WI38 (cell line): ENCODE results near the gene XYLT2.

ENCODE experiments used
- H3K4me3 ChIP-seq: 2 replicates; pipeline ENCODE4 v1.5.1; 2011; ENCODE audit warnings: low read depth, mild to moderate bottlenecking, control low read depth, low read length
- TF ChIP-seq, protein P1 (sequence below): IDR thresholded peaks from 2 replicates; pipeline ENCODE4 v1.5.1; 2012; ENCODE audit warnings: low read depth, mild to moderate bottlenecking, control low read depth, low read length

Gene XYLT2

GRCh38 chr17:50322271-50322670 is 23.7 kb upstream of the XYLT2 start:
- TF ChIP-seq, protein P1, sequence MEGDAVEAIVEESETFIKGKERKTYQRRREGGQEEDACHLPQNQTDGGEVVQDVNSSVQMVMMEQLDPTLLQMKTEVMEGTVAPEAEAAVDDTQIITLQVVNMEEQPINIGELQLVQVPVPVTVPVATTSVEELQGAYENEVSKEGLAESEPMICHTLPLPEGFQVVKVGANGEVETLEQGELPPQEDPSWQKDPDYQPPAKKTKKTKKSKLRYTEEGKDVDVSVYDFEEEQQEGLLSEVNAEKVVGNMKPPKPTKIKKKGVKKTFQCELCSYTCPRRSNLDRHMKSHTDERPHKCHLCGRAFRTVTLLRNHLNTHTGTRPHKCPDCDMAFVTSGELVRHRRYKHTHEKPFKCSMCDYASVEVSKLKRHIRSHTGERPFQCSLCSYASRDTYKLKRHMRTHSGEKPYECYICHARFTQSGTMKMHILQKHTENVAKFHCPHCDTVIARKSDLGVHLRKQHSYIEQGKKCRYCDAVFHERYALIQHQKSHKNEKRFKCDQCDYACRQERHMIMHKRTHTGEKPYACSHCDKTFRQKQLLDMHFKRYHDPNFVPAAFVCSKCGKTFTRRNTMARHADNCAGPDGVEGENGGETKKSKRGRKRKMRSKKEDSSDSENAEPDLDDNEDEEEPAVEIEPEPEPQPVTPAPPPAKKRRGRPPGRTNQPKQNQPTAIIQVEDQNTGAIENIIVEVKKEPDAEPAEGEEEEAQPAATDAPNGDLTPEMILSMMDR: no peak
- H3K4me3 ChIP-seq: no peak overlapping the region

DNA sequence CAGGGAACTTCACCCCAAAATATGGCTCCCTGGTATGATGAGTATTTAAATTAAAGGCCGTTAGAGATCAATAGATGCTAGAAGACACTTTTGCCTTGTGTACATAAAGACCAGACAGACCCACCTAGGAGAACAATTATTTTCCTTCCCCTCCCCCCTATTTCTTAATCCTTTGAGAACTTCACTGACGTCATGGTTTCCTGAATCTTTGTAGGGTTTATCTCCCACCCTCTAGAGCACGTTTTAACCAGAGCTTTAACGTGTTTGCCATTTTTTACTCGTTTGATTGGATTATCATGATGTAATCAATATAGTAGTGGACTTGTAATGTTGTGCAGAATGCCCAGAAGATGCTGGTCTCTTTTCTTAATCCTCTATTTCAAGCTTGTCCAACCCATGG is 22.9 kb upstream of the XYLT2 start:
- TF ChIP-seq, protein P1: no peak
- H3K4me3 ChIP-seq: no peak overlapping the region

DNA sequence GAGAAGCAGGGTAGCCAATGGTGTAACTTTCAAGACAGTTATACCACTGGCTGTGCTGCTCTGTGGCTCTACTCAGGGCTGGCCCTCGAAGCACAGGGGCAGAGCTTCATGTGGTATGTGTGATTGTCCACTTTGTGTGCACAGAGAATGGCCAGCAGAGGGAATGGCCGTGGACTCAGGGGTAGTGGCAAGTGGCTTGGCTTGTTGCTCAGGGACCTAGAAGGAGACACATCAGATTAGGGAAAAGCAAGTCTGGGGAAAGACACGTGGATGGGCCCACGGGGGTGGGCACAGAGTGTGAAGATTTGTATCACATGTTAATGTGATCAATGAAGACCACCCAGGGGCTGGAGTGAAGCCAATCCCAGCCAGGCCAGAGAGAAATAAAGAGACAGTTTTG is 20.0 kb upstream of the XYLT2 start:
- TF ChIP-seq, protein P1: no peak
- H3K4me3 ChIP-seq: no peak overlapping the region

- TF ChIP-seq, protein P1: no peak
- H3K4me3 ChIP-seq: no peak overlapping the region
Measured at GRCh38 chr17:50326831-50327364, 19.0 kb upstream of the XYLT2 start.

DNA sequence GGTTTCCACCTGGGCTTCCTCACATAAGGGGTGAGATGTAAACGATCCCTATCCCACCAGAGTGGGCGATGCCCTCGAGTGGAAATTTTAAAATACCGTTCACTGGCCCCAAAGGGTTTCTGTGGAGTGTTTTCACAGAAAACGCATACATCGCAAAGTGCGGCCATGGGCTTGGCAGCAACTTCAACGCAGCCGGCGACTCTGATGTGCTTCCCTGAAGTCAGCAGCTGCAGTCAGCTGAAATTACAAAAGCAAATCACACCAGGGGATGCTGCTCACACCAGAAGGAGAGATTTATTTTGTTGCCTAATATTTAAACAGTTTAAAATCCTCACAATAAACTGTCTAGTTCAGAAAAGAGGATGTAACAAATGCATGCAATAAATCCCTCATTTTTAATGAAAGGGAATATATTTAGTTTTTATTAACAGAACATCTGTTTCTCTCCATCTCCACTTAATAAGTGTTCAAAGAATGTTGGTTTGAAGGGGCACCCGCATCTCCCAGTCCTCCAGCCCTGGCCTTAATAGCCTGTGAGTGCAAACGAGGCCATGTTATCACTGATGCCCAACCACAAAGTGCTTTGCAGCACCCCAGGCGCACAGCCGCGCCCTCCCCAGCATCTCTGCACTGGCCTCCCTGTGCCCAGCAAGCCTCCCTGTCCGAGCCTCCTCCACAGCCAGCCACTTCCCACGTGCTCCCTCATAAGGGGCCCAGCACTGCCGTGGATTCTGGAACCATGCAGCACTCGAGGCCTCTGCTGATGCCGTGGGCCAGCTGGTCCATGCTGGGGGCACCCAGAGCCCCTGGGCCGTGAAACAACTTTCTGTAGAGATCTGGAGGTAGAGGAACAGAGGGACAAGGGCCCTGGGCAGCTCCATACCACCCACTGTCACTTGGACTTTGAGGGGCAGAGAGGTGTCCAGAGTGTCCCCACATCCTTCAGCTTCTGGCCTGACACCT is 17.3 kb upstream of the XYLT2 start:
- TF ChIP-seq, protein P1: no peak

DNA sequence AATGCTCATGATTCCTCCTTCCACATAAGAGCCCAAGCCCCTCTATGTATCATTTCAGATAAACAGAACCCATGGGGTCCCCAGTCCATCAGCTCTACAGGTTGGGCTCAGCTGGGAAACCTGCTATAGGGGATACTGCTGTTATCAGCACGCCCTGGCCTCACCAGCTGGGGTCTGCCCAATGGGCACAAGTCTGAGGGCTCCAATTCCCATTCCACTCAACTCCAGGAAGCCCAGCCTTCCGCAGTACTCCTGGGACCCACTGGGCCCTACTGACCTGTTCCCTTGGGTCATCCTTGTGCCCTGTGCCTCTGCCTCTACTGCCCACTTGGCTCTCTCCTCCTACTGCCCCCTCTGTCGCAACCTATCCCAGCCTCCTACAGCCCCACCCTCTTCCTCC is 16.2 kb upstream of the XYLT2 start:
- no peak overlapping the region for H3K4me3 ChIP-seq
- TF ChIP-seq, protein P1: no peak

More for the DNA sequence above, 17.3 kb upstream of the XYLT2 start:
- H3K4me3 ChIP-seq: no peak overlapping the region

- TF ChIP-seq, protein P1: no peak
- H3K4me3 ChIP-seq: no peak overlapping the region
Measured at GRCh38 chr17:50330151-50330775, 15.7 kb upstream of the XYLT2 start.
